AG20443 (cell line): ENCODE results near the gene CADPS2.
"Not testable (repeated sequence)": the region's sequence is repeated elsewhere in the genome, so short reads cannot be mapped to it uniquely, and the experiment has no call there.

Experiments used
- DNase-seq: peaks from one replicate; pipeline ENCODE4 v3.0.0; 2012; ENCODE audit warnings: low spot score, mixed read lengths

Gene CADPS2

GRCh38 chr7:122849957-122850328 lies 36.3 kb downstream of the CADPS2 start:
- DNase-seq: no peak

DNA sequence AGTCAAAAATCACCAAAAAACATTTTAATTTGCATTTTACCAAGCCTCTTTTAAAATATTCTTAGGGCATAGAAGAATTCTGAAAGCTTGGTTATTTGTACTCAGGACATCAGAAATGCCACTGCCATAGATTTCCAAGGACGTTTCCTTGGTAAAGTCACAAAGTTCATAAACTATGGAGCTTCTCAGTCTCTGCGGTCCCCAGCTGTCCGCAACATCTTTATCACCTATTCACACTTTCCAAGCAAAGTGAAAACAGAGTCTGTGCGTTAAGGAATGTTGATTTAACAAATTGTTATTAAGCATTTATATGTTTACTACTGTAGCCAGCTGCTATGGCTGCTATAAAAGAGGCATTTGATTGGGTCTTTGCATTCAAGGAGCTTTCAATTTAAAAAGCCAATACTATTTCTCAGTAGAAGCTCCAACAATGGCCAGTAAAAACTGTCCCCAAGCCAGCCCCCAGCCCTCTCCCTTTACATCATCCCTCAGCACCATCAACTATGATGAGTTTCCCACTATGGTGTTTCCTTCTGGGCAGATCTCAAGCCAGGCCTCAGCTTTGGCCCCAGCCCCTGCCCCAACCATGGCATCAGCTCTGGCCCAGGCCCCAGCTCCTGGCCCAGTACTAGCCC lies 36.8 kb downstream of the CADPS2 start:
- no peak for DNase-seq

- no peak for DNase-seq
Observed at GRCh38 chr7:122847871-122848473, 38.3 kb downstream of the CADPS2 start.

DNA sequence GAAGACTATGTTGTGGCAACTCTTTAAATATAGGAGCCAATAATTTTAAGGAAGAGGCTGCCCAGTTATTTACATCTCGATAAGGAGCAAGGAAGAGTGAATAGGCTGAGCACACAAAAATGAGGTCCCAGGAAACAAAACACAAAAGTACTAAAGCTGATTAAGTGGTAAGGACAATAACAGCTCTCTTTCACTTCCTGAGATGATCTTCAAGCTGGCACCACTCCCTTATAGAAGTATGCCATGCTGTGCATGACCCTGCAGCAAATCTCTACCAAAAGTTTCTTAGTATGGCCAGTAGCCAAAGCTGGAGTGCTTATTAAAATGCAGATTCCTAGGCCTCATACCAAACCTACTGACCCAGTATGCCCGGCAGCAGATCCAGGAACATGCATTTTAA lies 39.7 kb downstream of the CADPS2 start:
- DNase-seq: no peak

GRCh38 chr7:122845286-122845685 lies 41.0 kb downstream of the CADPS2 start:
- DNase-seq: no peak

GRCh38 chr7:122844191-122844988 lies 41.9 kb downstream of the CADPS2 start:
- DNase-seq: no peak

DNA sequence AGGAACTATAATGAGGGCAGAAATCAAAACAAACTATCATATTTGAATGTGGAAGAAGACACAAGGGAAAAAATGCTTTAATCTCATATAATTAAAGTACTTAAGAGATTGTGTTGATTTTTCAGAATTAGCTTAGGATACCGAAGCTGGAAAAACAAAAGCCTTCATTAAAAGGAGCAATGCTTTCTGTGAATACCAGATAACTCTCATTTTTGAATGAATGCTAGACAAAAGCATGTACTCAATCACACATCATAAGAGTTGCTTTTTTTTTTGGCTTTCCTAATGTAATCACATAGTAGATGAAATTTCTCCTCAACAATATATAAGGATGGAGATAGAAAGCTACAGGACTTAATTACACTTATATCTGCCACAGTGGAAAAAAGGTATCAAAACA lies 43.3 kb downstream of the CADPS2 start:
- DNase-seq: no peak

GRCh38 chr7:122836286-122836685 lies 50.0 kb downstream of the CADPS2 start:
- DNase-seq: not testable (repeated sequence)

DNA sequence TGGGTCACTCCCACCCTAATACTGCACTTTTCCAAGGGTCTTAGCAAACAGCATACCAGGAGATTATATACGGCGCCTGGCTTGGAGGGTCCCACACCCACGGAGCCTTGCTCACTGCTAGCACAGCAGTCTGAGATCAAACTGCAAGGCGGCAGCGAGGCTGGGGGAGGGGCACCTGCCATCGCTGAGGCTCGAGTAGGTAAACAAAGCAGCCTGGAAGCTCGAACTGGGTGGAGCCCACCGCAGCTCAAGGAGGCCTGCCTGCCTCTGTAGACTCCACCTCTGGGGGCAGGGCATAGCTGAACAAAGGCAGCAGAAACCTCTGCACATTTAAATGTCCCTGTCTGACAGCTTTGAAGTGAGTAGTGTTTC lies 51.7 kb downstream of the CADPS2 start:
- DNase-seq: not testable (repeated sequence)

- DNase-seq: no peak
Observed at GRCh38 chr7:122833888-122834570, 52.2 kb downstream of the CADPS2 start.

GRCh38 chr7:122831436-122831835 lies 54.8 kb downstream of the CADPS2 start:
- no peak for DNase-seq

GRCh38 chr7:122829962-122830361 lies 56.3 kb downstream of the CADPS2 start:
- no peak for DNase-seq

- no peak for DNase-seq
Observed at GRCh38 chr7:122827763-122828162, 58.5 kb downstream of the CADPS2 start.

DNA sequence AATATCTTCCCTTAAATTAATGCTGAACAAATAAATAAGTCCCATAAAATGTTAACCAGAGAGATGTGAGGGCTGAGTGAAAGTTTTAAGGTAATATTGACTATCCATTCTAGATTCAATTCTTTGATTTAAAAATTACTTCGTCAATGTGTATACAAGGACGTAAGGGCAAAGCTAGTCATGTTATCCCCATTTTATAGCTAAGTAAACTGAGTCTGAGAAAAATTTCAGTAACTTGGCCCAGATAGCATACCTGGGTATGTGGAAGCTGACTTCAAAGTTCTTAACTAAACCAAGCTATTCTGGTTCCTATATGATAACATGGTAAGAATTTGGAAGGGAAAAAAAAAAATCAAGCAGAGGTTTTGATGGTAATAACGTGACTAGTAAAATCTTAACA lies 72.4 kb downstream of the CADPS2 start:
- no peak for DNase-seq

DNA sequence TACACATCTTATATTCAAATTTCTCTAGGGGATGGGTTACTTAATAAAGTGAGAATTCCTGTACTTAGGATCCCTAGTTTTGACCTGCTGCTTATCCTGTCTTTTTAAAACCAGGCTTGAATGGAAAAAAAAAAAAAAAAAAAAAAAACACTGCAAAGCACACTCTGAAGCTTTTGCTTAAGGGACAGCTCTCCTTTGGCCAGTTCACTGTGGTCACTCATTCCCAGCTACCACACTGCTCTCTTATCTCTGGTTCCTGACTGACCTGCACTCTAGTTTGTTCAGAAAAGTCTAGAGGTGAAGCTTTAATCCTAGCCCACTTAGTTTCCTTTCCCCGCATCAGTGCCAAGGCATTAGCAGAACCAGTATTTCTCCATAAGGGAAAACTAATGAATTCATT lies 82.4 kb downstream of the CADPS2 start:
- DNase-seq: no peak

- no peak for DNase-seq
Observed at GRCh38 chr7:122803323-122803722, 82.9 kb downstream of the CADPS2 start.

GRCh38 chr7:122802301-122802751 lies 83.9 kb downstream of the CADPS2 start:
- no peak for DNase-seq

GRCh38 chr7:122791959-122792545 lies 94.2 kb downstream of the CADPS2 start:
- DNase-seq: no peak

- no peak for DNase-seq
Observed at GRCh38 chr7:122790591-122790990, 95.7 kb downstream of the CADPS2 start.

DNA sequence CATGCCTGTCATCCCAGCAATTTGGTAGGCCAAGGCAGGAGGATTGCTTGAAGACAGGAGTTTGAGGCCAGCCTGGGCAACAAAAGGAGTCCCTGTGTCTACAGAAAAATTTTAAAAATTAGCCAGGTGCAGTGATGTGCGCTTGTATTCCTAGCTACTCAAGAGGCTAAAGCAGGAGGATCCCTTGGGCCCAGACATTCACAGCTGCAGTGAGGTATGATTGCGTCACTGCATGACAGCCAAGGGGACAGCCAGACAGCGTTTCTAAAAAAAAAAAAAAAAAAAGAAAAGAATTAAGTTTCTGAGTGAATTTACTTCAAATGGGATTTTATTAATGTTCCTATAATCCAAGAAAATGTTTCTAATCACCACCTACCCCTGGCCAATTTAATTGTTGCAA lies 96.1 kb downstream of the CADPS2 start:
- DNase-seq: no peak

DNA sequence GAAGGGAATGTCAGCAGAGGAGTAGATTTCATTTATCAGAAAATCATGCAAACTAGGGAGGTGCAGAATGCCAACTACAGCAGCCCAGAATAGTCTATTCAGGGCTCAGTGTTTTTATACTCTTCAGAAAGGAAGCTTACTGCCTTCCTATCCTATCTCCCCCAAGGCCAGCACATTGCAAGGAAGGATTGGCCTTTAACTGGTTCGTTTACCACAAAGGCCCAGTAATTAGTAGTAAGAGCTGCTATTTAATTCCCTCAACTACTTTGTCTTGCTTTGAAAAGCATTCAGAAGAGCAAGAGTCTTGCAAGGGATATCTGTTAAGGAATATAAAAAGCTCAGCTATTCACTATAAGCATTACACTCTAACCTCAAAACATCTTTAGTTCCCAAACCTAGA lies 97.1 kb downstream of the CADPS2 start:
- DNase-seq: no peak

DNA sequence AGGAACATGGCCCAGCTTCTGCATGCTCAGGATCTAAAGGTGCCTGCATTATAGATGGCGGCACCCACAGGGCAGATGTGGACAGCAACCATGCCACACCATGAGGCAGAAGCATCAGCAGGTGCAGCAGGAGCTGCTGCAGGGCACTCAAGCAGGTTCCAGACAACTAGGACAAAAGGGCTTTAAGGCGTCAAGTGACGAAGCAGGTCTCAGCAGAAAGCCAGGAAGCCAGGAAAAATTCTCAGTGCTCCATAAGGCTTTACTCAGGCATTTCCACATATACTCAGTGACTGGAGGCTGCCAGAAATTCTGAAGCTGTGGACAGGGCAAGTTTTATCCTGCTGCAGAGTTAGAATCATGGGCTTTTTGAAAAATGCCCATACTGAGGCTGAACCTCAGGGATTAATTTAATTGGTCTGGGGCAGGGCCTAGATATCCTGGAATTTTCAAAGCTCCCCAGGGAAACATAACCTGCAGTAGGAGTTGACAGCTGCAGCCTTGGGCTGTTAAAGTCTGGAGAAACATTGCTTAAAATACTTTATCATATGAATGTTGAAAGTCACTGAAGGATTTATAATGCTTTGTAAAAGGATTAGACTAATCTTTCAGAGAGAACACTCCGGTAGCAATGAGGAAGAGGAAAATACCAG lies 115.4 kb downstream of the CADPS2 start:
- DNase-seq: no peak
